K562 (cell line): Measurements from ENCODE around the gene MACROD2. TPM values are rescaled to one million over a fixed set of nuclear protein-coding genes. Genes with fewer than 3 reads are reported as not detected.

Experiments
- ATAC-seq: fragments of 200-7000 bp; cut with Tn5 transposase; 3 replicates; pipeline ENCODE4 v1.9.1; 2020; ENCODE audit warnings: moderate library complexity
- BruUV-seq: library from RNA; stranded (reverse); fragments of 400-500 nt; replicated peaks from 2 replicates; lab custom pipeline; 2021; lab: Mats Ljungman, UMichigan
- CTCF ChIA-PET: fragments of 300-600 bp; formaldehyde crosslinking; extraction: SDS; loops from one replicate; lab custom pipeline; 2021; ENCODE audit warnings: low intra/inter-chr PET ratio; lab: Yijun Ruan, JAX
- POLR2A ChIA-PET: fragments of 300-600, 350-650 bp; sonication (Branson Sonifier 250); formaldehyde crosslinking; extraction: SDS; loops from one replicate; lab custom pipeline; 2021; ENCODE audit warnings: antibody characterized with exemption, inconsistent platforms; lab: Yijun Ruan, JAX
- DNase-seq, 4 experiments: peaks; one replicate each; pipeline versions ENCODE4 v3.0.0 to v3.0.0-alpha.2; 2011 to 2018; ENCODE audit warnings: low spot score in 3 of 4, mixed read lengths in 3 of 4; ENCODE audit errors: extremely low read depth in 1 of 4
- FAIRE-seq: peaks from 2 replicates; lab custom pipeline; 2011; peaks lifted over from hg19 to GRCh38; lab: Jason Lieb, UNC
- H2AFZ ChIP-seq: 2 replicates; pipeline ENCODE4 v1.6.0; 2011; ENCODE audit warnings: low read depth, low read length, control low read depth, inconsistent platforms
- H3K27ac ChIP-seq: fragments of 200-600 bp; 3 replicates; pipeline ENCODE4 v1.8.0; 2011; ENCODE audit warnings: low read depth, mild to moderate bottlenecking, control low read depth, inconsistent platforms, low read length, moderate library complexity, mixed read lengths; ENCODE audit errors: extremely low read depth
- H3K27me3 ChIP-seq, 2 experiments: fragments of 300-600 bp in 1 of 2; 2 replicates in 1 of 2; 3 replicates in 1 of 2; pipeline versions ENCODE4 v1.6.0 to v1.8.0; 2011; ENCODE audit warnings: inconsistent platforms in 2 of 2, low read length in 2 of 2, mild to moderate bottlenecking in 1 of 2, mixed read lengths in 1 of 2, moderate library complexity in 1 of 2; ENCODE audit not compliant: control insufficient read depth in 2 of 2, insufficient read depth in 2 of 2
- H3K36me3 ChIP-seq: fragments of 300-600 bp; 3 replicates; pipeline ENCODE4 v1.8.0; 2011; ENCODE audit warnings: mild to moderate bottlenecking, low read length, inconsistent platforms; ENCODE audit not compliant: control insufficient read depth, insufficient read depth
- H3K4me1 ChIP-seq, 2 experiments: fragments of 200-600 bp in 1 of 2; replicated peaks in 1 of 2; 2 replicates in 1 of 2; 3 replicates in 1 of 2; pipeline versions ENCODE4 v1.5.1 to v1.8.0; 2011; ENCODE audit warnings: inconsistent platforms in 2 of 2, low read length in 2 of 2, mild to moderate bottlenecking in 1 of 2, mixed read lengths in 1 of 2, moderate library complexity in 1 of 2; ENCODE audit not compliant: control insufficient read depth in 2 of 2, insufficient read depth in 2 of 2
- H3K4me2 ChIP-seq: 2 replicates; pipeline ENCODE4 v1.6.1; 2011; ENCODE audit warnings: low read length, control low read depth, inconsistent platforms, mixed read lengths; ENCODE audit not compliant: insufficient read depth
- H3K4me3 ChIP-seq: fragments of 200-600 bp; sonication (generic), shearing (Covaris generic); 2 replicates; pipeline ENCODE4 v1.5.1; 2016; ENCODE audit warnings: control low read depth, inconsistent platforms
- H3K79me2 ChIP-seq: fragments of 200-600 bp; 3 replicates; pipeline ENCODE4 v1.8.0; 2011; ENCODE audit warnings: low read length, inconsistent platforms; ENCODE audit not compliant: control insufficient read depth, insufficient read depth
- H3K9ac ChIP-seq, 2 experiments: 2 replicates each; pipeline versions ENCODE4 v1.6.0 to v1.6.1; 2011; ENCODE audit warnings: low read depth in 2 of 2, low read length in 2 of 2, control low read depth in 1 of 2, inconsistent platforms in 1 of 2, mild to moderate bottlenecking in 1 of 2, mixed read lengths in 1 of 2; ENCODE audit not compliant: insufficient read depth in 1 of 2
- H3K9me1 ChIP-seq: one replicate; pipeline ENCODE4 v1.6.0; 2011; ENCODE audit warnings: inconsistent platforms, mild to moderate bottlenecking, low read length, moderate library complexity; ENCODE audit not compliant: control insufficient read depth, insufficient read depth
- H3K9me3 ChIP-seq: replicated peaks from 2 replicates; pipeline ENCODE4 v1.5.1; 2011; ENCODE audit warnings: low read depth, low read length, inconsistent platforms; ENCODE audit not compliant: control insufficient read depth, insufficient read depth
- H4K20me1 ChIP-seq: replicated peaks from 2 replicates; pipeline ENCODE4 v1.6.1; 2011; ENCODE audit warnings: low read length, inconsistent platforms, mixed read lengths; ENCODE audit not compliant: control insufficient read depth, insufficient read depth
- ETV6 ChIP-seq, 3 experiments: fragments of 150-350 bp in 1 of 3; sonication (generic) in 1 of 3; formaldehyde crosslinking in 1 of 3; IDR thresholded peaks; 2 replicates each; pipeline versions ENCODE4 v1.6.1 to v1.8.0; 2014 to 2022; ENCODE audit warnings: borderline replicate concordance in 2 of 3, low read depth in 2 of 3, antibody characterized with exemption in 1 of 3, low read length in 1 of 3, mild to moderate bottlenecking in 1 of 3, missing genetic modification reagents in 1 of 3
- KDM1A ChIP-seq, 2 experiments: fragments of 450-650 bp; IDR thresholded peaks; 2 replicates each; pipeline ENCODE4 v1.6.1; 2016; ENCODE audit warnings: mild to moderate bottlenecking in 2 of 2
- KHSRP ChIP-seq: fragments of 450-650 bp; IDR thresholded peaks from 2 replicates; pipeline ENCODE4 v1.6.1; 2017
- RAD51 ChIP-seq: fragments of 450-650 bp; IDR thresholded peaks from 2 replicates; pipeline ENCODE4 v1.7.1; 2016; ENCODE audit warnings: low read depth, mild to moderate bottlenecking, borderline replicate concordance
- SNRNP70 ChIP-seq: fragments of 200-400 bp; formaldehyde crosslinking; optimal IDR thresholded peaks from 2 replicates; pipeline ENCODE3; 2017; ENCODE audit warnings: low read depth, low read length
- TRIM24 ChIP-seq, 2 experiments: fragments of 450-650 bp; IDR thresholded peaks; 2 replicates each; pipeline ENCODE4 v1.6.1; 2016
- YY1 ChIP-seq, 3 experiments: IDR thresholded peaks; 2 replicates each; pipeline ENCODE4 v1.6.1; 2011; ENCODE audit warnings: low read length in 2 of 3, mild to moderate bottlenecking in 2 of 3, moderate library complexity in 2 of 3, borderline replicate concordance in 1 of 3, control low read depth in 1 of 3, low read depth in 1 of 3; ENCODE audit not compliant: insufficient read depth in 3 of 3, insufficient replicate concordance in 2 of 3, control insufficient read depth in 1 of 3, insufficient read length in 1 of 3; ENCODE audit errors: extremely low read depth in 1 of 3
- ZNF165 ChIP-seq: fragments of 250-450 bp; sonication (Bioruptor Pico); IDR thresholded peaks from 2 replicates; pipeline ENCODE4 v1.4.0; 2020; ENCODE audit warnings: borderline replicate concordance
- ZNF75A ChIP-seq: fragments of 450-650 bp; formaldehyde crosslinking; IDR thresholded peaks from 2 replicates; pipeline ENCODE4 v1.4.0; 2020; ENCODE audit warnings: mild to moderate bottlenecking
- WGBS: fragments of 100-300 bp; shearing (Covaris generic); methylation state at CpG from one replicate; pipeline ENCODE4 v1.1.6; 2016; ENCODE audit warnings: low coverage, mixed read lengths; ENCODE audit not compliant: insufficient coverage; ENCODE audit errors: missing lambda C conversion rate; 5-methylcytosine and 5-hydroxymethylcytosine counted together
- in situ Hi-C: fragments of 300-500 bp; cut with MboI; formaldehyde crosslinking; loops from 4 replicates; pipeline ENCODE4 v1.15.0; 2018; ENCODE audit warnings: inconsistent platforms, mixed read lengths
- intact Hi-C: fragments of 100-400 bp; cut with micrococcal nuclease; formaldehyde crosslinking; loops from 2 replicates; pipeline ENCODE4 v1.14.2; 2022
- polyA plus RNA-seq, 8 experiments: library from polyadenylated mRNA; depleted of rRNA in 4 of 8; stranded (reverse) in 5 of 8; unstranded in 3 of 8; fragments of >200 nt; fragmentation: Nextera tagmentation in 2 of 8; fragmentation: Illumina TruSeq in 1 of 8; extraction: Ambion mirVana in 2 of 8; extraction: Trizol in 1 of 8; gene quantifications; 2 replicates each; pipeline versions ENCODE4 v1.2.1 to v1.2.3, GENCODE V29; 2011 to 2014; ENCODE audit warnings: inconsistent platforms in 1 of 8, missing spikeins in 1 of 8
- total RNA-seq, 7 experiments: library from RNA; depleted of rRNA in 6 of 7; stranded (reverse); fragments of >200 nt in 6 of 7; fragmentation: Illumina TruSeq in 2 of 7; extraction: Trizol in 2 of 7; gene quantifications; 2 replicates each; pipeline versions ENCODE4 v1.2.1 to v1.2.3, GENCODE V29; 2011 to 2021; ENCODE audit warnings: low replicate concordance in 1 of 7
- TF ChIP-seq, protein P1 (sequence below): fragments of 250-450 bp; sonication (Bioruptor Pico); IDR thresholded peaks from 2 replicates; pipeline ENCODE4 v1.8.0; 2021; ENCODE audit warnings: borderline replicate concordance, mild to moderate bottlenecking, moderate library complexity; ENCODE audit not compliant: poor library complexity, severe bottlenecking

The MACROD2 gene
- total and polyA plus RNA-seq, 9 of the 15 experiments (the other 6 are each of a cell fraction or from before 2014, with no cell fraction given): not detected

DNA sequence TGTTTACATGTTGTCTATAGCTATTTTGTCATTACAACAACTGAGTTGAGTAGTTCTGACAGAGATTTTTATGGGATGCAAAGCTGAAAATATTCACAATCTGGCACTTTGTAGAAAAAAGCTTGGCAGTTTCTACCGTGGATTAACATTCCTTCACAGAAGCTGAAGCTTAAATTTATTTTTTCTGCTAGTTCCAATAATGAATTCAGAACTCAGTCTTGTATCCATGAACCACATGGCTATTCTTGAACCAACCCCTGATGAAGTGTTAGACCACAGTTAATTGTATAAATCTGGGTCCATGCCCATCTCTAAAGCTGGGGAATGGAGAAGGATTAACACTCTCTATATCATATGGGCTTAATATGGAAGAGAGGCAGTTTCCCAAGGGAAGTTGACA lies 1085.9 kb downstream of the MACROD2 start:
- ChIA-PET POLR2A (no interaction called here), CTCF (no interaction called here)
- WGBS: 13% methylated on average over 1 of the region's 1 CpG
- H3K27me3 ChIP-seq: no peaks in the 10 kb centered on the region
- no peaks in the 10 kb centered on the region for H3K9me1 ChIP-seq
- H3K9me3 ChIP-seq: no peaks in the 10 kb centered on the region
- no peak overlapping the region for H3K4me2 ChIP-seq
- H3K4me1 ChIP-seq: no peaks in the 10 kb centered on the region
- in situ Hi-C loops: no loop called here
- H3K36me3 ChIP-seq: no peaks in the 10 kb centered on the region
- H3K4me3 ChIP-seq: no peak overlapping the region
- ATAC-seq: no peak
- H4K20me1 ChIP-seq: no peaks in the 10 kb centered on the region
- intact Hi-C loops: no loop called here
- no TSS peak for BruUV-seq
- H3K9ac ChIP-seq: no peak overlapping the region
- no peak for DNase-seq
- no peak for FAIRE-seq
- no peak for TF ChIP-seq ZNF75A
- no peak for TF ChIP-seq ZNF165 (CRISPR knock-in tag)
- TF ChIP-seq KHSRP: no peak
- TF ChIP-seq YY1 (IDR thresholded peaks at IDR 0.05; ENCODE audit: borderline replicate concordance in 1 of 3, control insufficient read depth in 1 of 3, extremely low read depth in 1 of 3, insufficient read depth in 3 of 3, insufficient read length in 1 of 3, insufficient replicate concordance in 2 of 3, low read depth in 1 of 3, low read length in 2 of 3): no peak
- no peak for TF ChIP-seq ETV6 (IDR thresholded peaks at IDR 0.05; ENCODE audit: borderline replicate concordance in 1 of 2, low read depth in 2 of 2, low read length in 1 of 2)
- TF ChIP-seq ETV6 (CRISPR knock-in tag; IDR thresholded peaks at IDR 0.05; ENCODE audit: borderline replicate concordance): no peak
- TF ChIP-seq KDM1A (IDR thresholded peaks at IDR 0.05): no peak
- TF ChIP-seq, protein P1, sequence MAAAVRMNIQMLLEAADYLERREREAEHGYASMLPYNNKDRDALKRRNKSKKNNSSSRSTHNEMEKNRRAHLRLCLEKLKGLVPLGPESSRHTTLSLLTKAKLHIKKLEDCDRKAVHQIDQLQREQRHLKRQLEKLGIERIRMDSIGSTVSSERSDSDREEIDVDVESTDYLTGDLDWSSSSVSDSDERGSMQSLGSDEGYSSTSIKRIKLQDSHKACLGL: no peak
- TF ChIP-seq TRIM24 (IDR thresholded peaks at IDR 0.05): no peak
- TF ChIP-seq SNRNP70: no peak
- no peak for TF ChIP-seq RAD51
- H2AFZ ChIP-seq: no peak overlapping the region
- no peaks in the 10 kb centered on the region for H3K79me2 ChIP-seq
- no peak overlapping the region for H3K27ac ChIP-seq
